ENCODE measurements around the gene TCFL5. TPM values are rescaled to one million over a fixed set of nuclear protein-coding genes. Genes with fewer than 3 reads are reported as not detected.

Gene TCFL5
- total RNA-seq, 1 donor from 2014 or later, result 12.2 TPM

DNA sequence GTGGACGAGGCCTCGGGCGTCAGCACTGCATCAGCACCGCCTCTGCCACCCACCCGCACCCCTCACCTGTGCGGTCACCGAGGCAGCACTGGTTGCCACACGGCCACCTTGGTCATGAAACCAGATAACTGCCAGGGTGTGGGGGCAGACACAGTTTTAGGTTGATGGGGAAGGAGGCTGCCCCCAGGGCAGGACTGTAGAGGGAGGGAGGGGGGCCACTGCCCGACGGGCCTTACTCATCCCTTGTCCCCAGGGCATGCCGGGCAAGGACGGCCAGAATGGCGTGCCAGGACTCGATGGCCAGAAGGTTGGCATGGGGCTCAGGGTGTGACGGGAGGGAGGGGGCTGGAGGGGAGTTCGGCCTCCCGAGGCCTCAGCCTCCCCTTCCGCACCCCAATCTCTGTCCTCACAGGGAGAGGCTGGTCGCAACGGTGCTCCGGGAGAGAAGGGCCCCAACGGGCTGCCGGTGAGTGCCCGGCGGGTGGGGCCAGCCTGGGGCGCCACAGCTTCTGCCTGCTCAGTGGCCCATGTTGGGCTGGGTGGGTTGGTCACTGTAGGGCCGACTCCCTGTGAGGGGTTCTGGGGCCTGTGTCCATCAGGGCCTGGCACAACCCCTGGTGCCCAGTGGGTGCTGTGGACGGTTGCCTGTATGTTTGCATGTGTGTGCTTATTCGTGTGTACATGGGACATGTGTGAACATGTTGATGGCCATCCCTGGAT, 33.0 kb downstream of the TCFL5 start:
- DNase-seq (ENCODE audit: low spot score in 2 of 2, unreplicated experiment in 2 of 2), result no peak
- no peaks in the 10 kb centered on the region for H3K27me3 Mint-ChIP-seq (ENCODE audit: low read depth)
- no peak overlapping the region for H3K27ac Mint-ChIP-seq
- H3K9me3 Mint-ChIP-seq, result no peaks in the 10 kb centered on the region
- TF ChIP-seq, protein P1, sequence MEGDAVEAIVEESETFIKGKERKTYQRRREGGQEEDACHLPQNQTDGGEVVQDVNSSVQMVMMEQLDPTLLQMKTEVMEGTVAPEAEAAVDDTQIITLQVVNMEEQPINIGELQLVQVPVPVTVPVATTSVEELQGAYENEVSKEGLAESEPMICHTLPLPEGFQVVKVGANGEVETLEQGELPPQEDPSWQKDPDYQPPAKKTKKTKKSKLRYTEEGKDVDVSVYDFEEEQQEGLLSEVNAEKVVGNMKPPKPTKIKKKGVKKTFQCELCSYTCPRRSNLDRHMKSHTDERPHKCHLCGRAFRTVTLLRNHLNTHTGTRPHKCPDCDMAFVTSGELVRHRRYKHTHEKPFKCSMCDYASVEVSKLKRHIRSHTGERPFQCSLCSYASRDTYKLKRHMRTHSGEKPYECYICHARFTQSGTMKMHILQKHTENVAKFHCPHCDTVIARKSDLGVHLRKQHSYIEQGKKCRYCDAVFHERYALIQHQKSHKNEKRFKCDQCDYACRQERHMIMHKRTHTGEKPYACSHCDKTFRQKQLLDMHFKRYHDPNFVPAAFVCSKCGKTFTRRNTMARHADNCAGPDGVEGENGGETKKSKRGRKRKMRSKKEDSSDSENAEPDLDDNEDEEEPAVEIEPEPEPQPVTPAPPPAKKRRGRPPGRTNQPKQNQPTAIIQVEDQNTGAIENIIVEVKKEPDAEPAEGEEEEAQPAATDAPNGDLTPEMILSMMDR (IDR thresholded peaks at IDR 0.05; ENCODE audit: unreplicated experiment), result no peak
- H3K36me3 Mint-ChIP-seq, result peaks cover 7% of the 10 kb centered on the region
- H3K4me3 Mint-ChIP-seq, result no peak overlapping the region
- H3K4me1 Mint-ChIP-seq, result peaks cover 10% of the 10 kb centered on the region

GRCh38 chr20:62828051-62828450, 33.6 kb downstream of the TCFL5 start:
- DNase-seq (ENCODE audit: low spot score in 2 of 2, unreplicated experiment in 2 of 2), result no peak
- TF ChIP-seq, protein P1 (IDR thresholded peaks at IDR 0.05; ENCODE audit: unreplicated experiment), result no peak
- H3K27me3 Mint-ChIP-seq (ENCODE audit: low read depth), result no peaks in the 10 kb centered on the region
- H3K4me1 Mint-ChIP-seq, result peaks cover 12% of the 10 kb centered on the region
- no peak overlapping the region for H3K27ac Mint-ChIP-seq
- no peak overlapping the region for H3K4me3 Mint-ChIP-seq
- peaks cover 5% of the 10 kb centered on the region for H3K36me3 Mint-ChIP-seq
- no peaks in the 10 kb centered on the region for H3K9me3 Mint-ChIP-seq

DNA sequence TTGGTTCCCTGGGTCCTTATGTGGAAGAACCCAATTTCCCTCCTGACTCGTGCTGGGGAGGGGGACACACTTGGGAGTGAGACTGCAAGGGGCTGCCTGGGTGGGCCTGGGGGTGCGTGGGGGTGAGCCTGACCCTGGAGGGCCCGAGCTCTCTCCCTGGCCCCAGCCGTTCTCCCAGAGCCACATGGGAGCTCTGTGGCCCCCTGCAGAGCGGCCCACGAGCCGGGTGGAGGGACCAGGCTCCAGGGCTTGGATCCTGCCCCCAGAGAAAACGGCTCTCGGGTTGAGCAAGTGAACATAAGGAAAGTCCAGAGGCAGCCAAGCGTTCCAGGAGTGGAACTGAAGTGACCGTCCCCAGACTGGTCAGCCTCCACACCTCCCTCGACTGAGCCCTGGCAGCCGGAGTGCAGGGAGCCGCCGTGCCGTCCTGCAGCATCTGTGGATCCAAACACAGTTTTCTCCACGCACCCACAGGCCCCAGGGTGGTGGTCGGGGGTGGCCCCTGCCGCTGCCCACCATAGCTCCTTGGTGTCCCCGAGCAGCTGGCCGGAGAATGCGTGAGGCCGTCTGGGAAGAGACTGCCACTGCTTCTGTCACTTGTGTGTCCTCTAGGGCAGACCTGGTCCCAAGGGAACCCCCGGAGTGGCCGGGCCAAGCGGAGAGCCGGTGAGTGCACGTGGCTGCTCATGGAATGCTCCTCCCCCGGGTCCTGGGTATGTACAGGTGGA, 34.1 kb downstream of the TCFL5 start:
- no peak overlapping the region for H3K4me3 Mint-ChIP-seq
- H3K36me3 Mint-ChIP-seq, result no peaks in the 10 kb centered on the region
- H3K27ac Mint-ChIP-seq, result no peak overlapping the region
- H3K27me3 Mint-ChIP-seq (ENCODE audit: low read depth), result no peaks in the 10 kb centered on the region
- TF ChIP-seq, protein P1 (IDR thresholded peaks at IDR 0.05; ENCODE audit: unreplicated experiment), result no peak
- peaks cover 12% of the 10 kb centered on the region for H3K4me1 Mint-ChIP-seq
- H3K9me3 Mint-ChIP-seq, result no peaks in the 10 kb centered on the region
- DNase-seq (ENCODE audit: low spot score in 2 of 2, unreplicated experiment in 2 of 2), result no peak

GRCh38 chr20:62826646-62827310, 34.8 kb downstream of the TCFL5 start:
- Mint-ChIP-seq H3K4me1 (peaks cover 12% of the 10 kb centered on the region), H3K36me3 (no peaks in the 10 kb centered on the region), H3K27me3 (ENCODE audit: low read depth) (no peaks in the 10 kb centered on the region), H3K9me3 (no peaks in the 10 kb centered on the region), H3K4me3 (no peak overlapping the region), H3K27ac (no peak overlapping the region)
- DNase-seq (ENCODE audit: low spot score in 2 of 2, unreplicated experiment in 2 of 2), result no peak
- TF ChIP-seq, protein P1 (IDR thresholded peaks at IDR 0.05; ENCODE audit: unreplicated experiment), result no peak

DNA sequence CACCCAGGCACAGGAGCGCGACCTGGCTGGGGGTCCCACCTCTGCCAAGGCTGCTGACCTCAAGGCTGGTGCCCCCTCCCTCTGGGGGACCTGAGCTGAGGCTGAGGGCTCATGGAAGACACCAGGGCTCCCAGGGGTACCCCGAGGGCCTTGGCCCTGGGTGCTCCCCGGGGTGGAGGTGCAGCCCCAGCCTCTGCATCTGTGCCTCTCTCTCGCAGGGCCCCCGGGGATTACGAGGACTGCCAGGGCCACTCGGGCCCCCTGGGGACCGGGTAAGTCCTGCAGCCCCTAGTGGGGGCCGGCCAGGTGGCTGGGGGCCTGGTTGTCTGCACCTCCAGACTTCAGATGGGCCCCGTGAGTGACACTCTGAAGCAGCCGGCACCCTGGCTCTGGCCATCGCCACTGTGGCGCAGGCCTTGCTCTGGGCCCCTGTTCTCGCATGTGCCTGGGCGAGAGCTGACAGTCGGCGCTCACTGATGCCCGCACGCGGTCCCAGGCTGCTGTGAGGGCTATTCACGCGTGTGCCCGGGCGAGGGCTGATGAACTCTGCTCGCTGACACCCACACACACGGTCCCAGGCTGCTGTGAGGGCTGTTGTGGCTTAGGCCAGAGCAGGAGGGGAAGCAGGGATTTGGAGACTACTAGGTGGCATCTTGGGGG, 35.5 kb downstream of the TCFL5 start:
- TF ChIP-seq, protein P1 (IDR thresholded peaks at IDR 0.05; ENCODE audit: unreplicated experiment), result no peak
- DNase-seq (ENCODE audit: low spot score in 2 of 2, unreplicated experiment in 2 of 2), result no peak
- H3K4me1 Mint-ChIP-seq, result peaks cover 9% of the 10 kb centered on the region
- H3K4me3 Mint-ChIP-seq, result no peak overlapping the region
- no peaks in the 10 kb centered on the region for H3K9me3 Mint-ChIP-seq
- H3K36me3 Mint-ChIP-seq, result no peaks in the 10 kb centered on the region
- H3K27ac Mint-ChIP-seq, result no peak overlapping the region
- no peaks in the 10 kb centered on the region for H3K27me3 Mint-ChIP-seq (ENCODE audit: low read depth)

All from mesothelial cell of epicardium (in vitro differentiated cells).